ENCODE data around the gene HOXB3.

DNA sequence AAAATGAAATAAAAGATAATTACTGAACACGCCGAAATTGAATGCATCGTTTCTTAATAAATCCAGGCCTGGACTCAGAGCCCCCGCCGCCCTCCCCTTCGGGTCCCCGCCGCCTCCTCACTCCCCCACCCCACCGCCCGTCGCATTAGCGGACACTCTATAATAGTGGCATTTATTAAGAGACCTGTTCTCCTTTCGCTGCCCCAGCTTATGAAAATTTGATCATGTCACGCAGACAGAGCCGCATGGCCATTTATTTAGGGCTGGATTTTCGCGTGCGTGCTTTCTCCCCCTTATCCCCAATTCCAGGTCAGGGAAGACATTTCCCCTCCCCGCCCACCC is 38.9 kb downstream of the HOXB3 start:
- TF ChIP-seq CTCF (IDR thresholded peaks at IDR 0.05 in 4 of 5, conservative IDR thresholded peaks at IDR 0.05 in 1 of 5) (no peak), POLR2A (IDR thresholded peaks at IDR 0.05) (no peak)

All from gastrocnemius medialis (tissue), 4 donors.